NB4 (cell line): ENCODE measurements around the gene GALC.

ENCODE experiments used
- DNase-seq: peaks from one replicate; pipeline ENCODE4 v3.0.0; 2010; ENCODE audit warnings: low read depth
- H3K4me3 ChIP-seq: one replicate; pipeline ENCODE4 v1.5.1; 2011; ENCODE audit warnings: mild to moderate bottlenecking, low read depth, low read length, moderate library complexity
- CTCF ChIP-seq: IDR thresholded peaks from one replicate; pipeline ENCODE4 v1.5.1; 2012; ENCODE audit warnings: low read depth, low read length
- MAX ChIP-seq: IDR thresholded peaks from 2 replicates; pipeline ENCODE4 v1.6.1; 2011; ENCODE audit warnings: low read depth, low read length
- MYC ChIP-seq: IDR thresholded peaks from 2 replicates; pipeline ENCODE4 v1.6.1; 2011; ENCODE audit warnings: low read depth, low read length
- POLR2A ChIP-seq: IDR thresholded peaks from 2 replicates; pipeline ENCODE4 v1.6.1; 2011; ENCODE audit warnings: mild to moderate bottlenecking; ENCODE audit not compliant: insufficient read length; ENCODE audit errors: extremely low read depth

The GALC gene

GRCh38 chr14:88004506-88005036, 11.6 kb upstream of the GALC start:
- TF ChIP-seq MAX (no peak), POLR2A (no peak), MYC (no peak), CTCF (no peak)
- DNase-seq = no peak
- H3K4me3 ChIP-seq = no peak overlapping the region

- DNase-seq = no peak
- H3K4me3 ChIP-seq = no peak overlapping the region
- TF ChIP-seq MAX = no peak
- no peak for TF ChIP-seq POLR2A
- no peak for TF ChIP-seq MYC
- no peak for TF ChIP-seq CTCF
Observed at GRCh38 chr14:88003425-88003824, 10.4 kb upstream of the GALC start.

- H3K4me3 ChIP-seq = no peak overlapping the region
- peak; percentile 74 for DNase-seq
- TF ChIP-seq MAX (no peak), CTCF (no peak), POLR2A (no peak), MYC (no peak)
Observed at GRCh38 chr14:88002421-88003075, 9.6 kb upstream of the GALC start.

- TF ChIP-seq MAX (0 out of 2 replicates have a peak, but pooled peaks have one; percentile 17), POLR2A (no peak)
- DNase-seq = peak; percentile 60
- no peak overlapping the region for H3K4me3 ChIP-seq
Observed at GRCh38 chr14:87999277-87999676, 6.3 kb upstream of the GALC start.

- TF ChIP-seq CTCF (no peak), MAX (no peak), POLR2A (no peak), MYC (no peak)
- H3K4me3 ChIP-seq = no peak overlapping the region
- no peak for DNase-seq
Observed at GRCh38 chr14:87998482-87998881, 5.5 kb upstream of the GALC start.

GRCh38 chr14:87996291-87996592, 3.3 kb upstream of the GALC start:
- no peak for DNase-seq
- TF ChIP-seq MAX (no peak), POLR2A (no peak)
- no peak overlapping the region for H3K4me3 ChIP-seq
